Upper lobe of left lung (tissue), 4 donors: ENCODE measurements around the gene EYA2.

Source experiments
- CTCF ChIP-seq, 6 experiments: fragments of 450-650 bp in 4 of 6; fragments of 200-600 bp in 2 of 6; sonication (generic) in 2 of 6; IDR thresholded peaks; one replicate each; pipeline ENCODE4 v1.5.1; 2016 to 2019; ENCODE audit warnings: antibody characterized with exemption in 6 of 6
- EP300 ChIP-seq, 4 donors: sonication (generic); formaldehyde crosslinking; IDR thresholded peaks; one replicate each; pipeline ENCODE4 v1.5.1; 2017; ENCODE audit warnings: antibody characterized with exemption in 4 of 4, control low read depth in 2 of 4
- POLR2A ChIP-seq, 4 donors: fragments of 450-650 bp; IDR thresholded peaks; one replicate each; pipeline ENCODE4 v1.5.1; 2016 to 2017; ENCODE audit warnings: antibody characterized with exemption in 4 of 4, mild to moderate bottlenecking in 2 of 4
- POLR2AphosphoS5 ChIP-seq, 2 donors: sonication (generic); formaldehyde crosslinking; IDR thresholded peaks; one replicate each; pipeline ENCODE4 v1.5.1; 2017; ENCODE audit warnings: antibody characterized with exemption in 2 of 2

- no peak for TF ChIP-seq CTCF (IDR thresholded peaks at IDR 0.05)
- TF ChIP-seq EP300 (IDR thresholded peaks at IDR 0.05), result no peak
- TF ChIP-seq POLR2AphosphoS5 (IDR thresholded peaks at IDR 0.05), result no peak
- TF ChIP-seq POLR2A (IDR thresholded peaks at IDR 0.05), result no peak
These were observed 284.6 kb downstream of the EYA2 start for GRCh38 chr20:47179267-47179666.
